H1 (cell line): ENCODE measurements around the gene ENAH. TPM values are rescaled to one million over a fixed set of nuclear protein-coding genes. Genes with fewer than 3 reads are reported as not detected.

Source experiments
- CHD7 ChIP-seq: fragments of 300-600 bp; sonication (generic); IDR thresholded peaks from 2 replicates; pipeline ENCODE4 v1.7.1; 2012; ENCODE audit warnings: low read length, moderate library complexity, mild to moderate bottlenecking, inconsistent platforms; ENCODE audit not compliant: insufficient replicate concordance
- GABPA ChIP-seq: IDR thresholded peaks from 2 replicates; pipeline ENCODE4 v1.6.1; 2011; ENCODE audit warnings: mild to moderate bottlenecking, low read length, moderate library complexity, borderline replicate concordance; ENCODE audit not compliant: insufficient read depth
- KDM1A ChIP-seq: fragments of 200-600, 300-600 bp; sonication (generic); IDR thresholded peaks from 2 replicates; pipeline ENCODE4 v1.7.1; 2016; ENCODE audit warnings: mild to moderate bottlenecking, low read length, borderline replicate concordance
- MAX ChIP-seq: IDR thresholded peaks from 2 replicates; pipeline ENCODE4 v1.6.1; 2012; ENCODE audit warnings: inconsistent platforms
- POLR2A ChIP-seq, 2 experiments: IDR thresholded peaks; 1 replicate in 1 of 2; 2 replicates in 1 of 2; pipeline ENCODE4 v1.6.1; 2011; ENCODE audit warnings: low read depth in 2 of 2, low read length in 2 of 2, mild to moderate bottlenecking in 2 of 2; ENCODE audit errors: control extremely low read depth in 1 of 2
- RAD21 ChIP-seq, 2 experiments: IDR thresholded peaks in 1 of 2; conservative IDR thresholded peaks in 1 of 2; 2 replicates each; pipeline ENCODE4 v1.6.1; 2011; ENCODE audit warnings: low read depth in 2 of 2, low read length in 2 of 2, improper control_type of control experiment in 1 of 2, inconsistent platforms in 1 of 2, mild to moderate bottlenecking in 1 of 2, moderate library complexity in 1 of 2
- ZNF274 ChIP-seq: IDR thresholded peaks from 2 replicates; pipeline ENCODE4 v1.7.0; 2012; ENCODE audit warnings: low read length, borderline replicate concordance; ENCODE audit errors: extremely low read depth
- polyA plus RNA-seq, 7 experiments: library from polyadenylated mRNA; depleted of rRNA in 3 of 7; stranded (reverse) in 5 of 7; unstranded in 2 of 7; fragments of >200 nt in 5 of 7; fragments of 200-250 nt in 2 of 7; gene quantifications; 1 replicate in 5 of 7; 2 replicates in 1 of 7; 4 replicates in 1 of 7; pipeline versions ENCODE4 v1.2.1 to v1.2.3, GENCODE V29; 2011 to 2013; ENCODE audit warnings: missing spikeins in 2 of 7, mixed read lengths in 2 of 7
- total RNA-seq: library from RNA; stranded (reverse); fragmentation: NEBNext Ultra II Directional; extraction: Animal tissue kit (Norgen Biotek cat#: 25700); gene quantifications from 2 replicates; pipeline ENCODE4 v1.2.1, GENCODE V29; 2021

ENAH gene
- total and polyA plus RNA-seq, 2 of the 8 experiments (the other 6 are each of a cell fraction or from before 2014, with no cell fraction given) = 39.1 to 335 TPM

- no peak for TF ChIP-seq CHD7
- TF ChIP-seq ZNF274 = no peak
- TF ChIP-seq GABPA = no peak
- no peak for TF ChIP-seq POLR2A (IDR thresholded peaks at IDR 0.05; ENCODE audit: control extremely low read depth in 1 of 2, low read depth in 2 of 2, low read length in 2 of 2)
- no peak for TF ChIP-seq MAX
- no peak for TF ChIP-seq KDM1A
- TF ChIP-seq RAD21 (IDR thresholded peaks at IDR 0.05 in 1 of 2, conservative IDR thresholded peaks at IDR 0.05 in 1 of 2; ENCODE audit: low read depth in 2 of 2, low read length in 2 of 2) = no peak
Measured at GRCh38 chr1:225488676-225489075, 164.2 kb downstream of the ENAH start (continued).
